ENCODE data around the gene CYYR1.

CYYR1 gene

GRCh38 chr21:26532208-26532607, 40.9 kb downstream of the CYYR1 start:
- no peaks in the 10 kb centered on the region for H3K4me1 Mint-ChIP-seq
- no peak for DNase-seq
- no peak overlapping the region for H3K27ac Mint-ChIP-seq
- no peaks in the 10 kb centered on the region for H3K9me3 Mint-ChIP-seq
- no peaks in the 10 kb centered on the region for H3K36me3 Mint-ChIP-seq
- CTCF ChIA-PET, result no interaction called here
- H3K27me3 Mint-ChIP-seq, result no peaks in the 10 kb centered on the region
- H3K4me3 Mint-ChIP-seq, result no peak overlapping the region

- Mint-ChIP-seq H3K9me3 (no peaks in the 10 kb centered on the region), H3K27ac (no peak overlapping the region), H3K27me3 (no peaks in the 10 kb centered on the region), H3K36me3 (no peaks in the 10 kb centered on the region), H3K4me3 (no peak overlapping the region), H3K4me1 (no peaks in the 10 kb centered on the region)
- no peak for DNase-seq
- CTCF ChIA-PET, result no interaction called here
Measured at GRCh38 chr21:26529526-26529925, 43.6 kb downstream of the CYYR1 start.

GRCh38 chr21:26528882-26529281, 44.2 kb downstream of the CYYR1 start:
- no peaks in the 10 kb centered on the region for H3K36me3 Mint-ChIP-seq
- no peaks in the 10 kb centered on the region for H3K4me1 Mint-ChIP-seq
- H3K27ac Mint-ChIP-seq, result no peak overlapping the region
- DNase-seq, result no peak
- H3K4me3 Mint-ChIP-seq, result no peak overlapping the region
- no peaks in the 10 kb centered on the region for H3K9me3 Mint-ChIP-seq
- H3K27me3 Mint-ChIP-seq, result no peaks in the 10 kb centered on the region
- CTCF ChIA-PET, result no interaction called here

GRCh38 chr21:26522704-26523103, 50.4 kb downstream of the CYYR1 start:
- no peak overlapping the region for H3K27ac Mint-ChIP-seq
- H3K4me3 Mint-ChIP-seq, result no peak overlapping the region
- no peak for DNase-seq
- H3K9me3 Mint-ChIP-seq, result peaks cover 2% of the 10 kb centered on the region
- H3K27me3 Mint-ChIP-seq, result no peaks in the 10 kb centered on the region
- H3K4me1 Mint-ChIP-seq, result no peaks in the 10 kb centered on the region
- CTCF ChIA-PET, result no interaction called here
- H3K36me3 Mint-ChIP-seq, result no peaks in the 10 kb centered on the region

- DNase-seq, result no peak
- no peaks in the 10 kb centered on the region for H3K4me1 Mint-ChIP-seq
- no peak overlapping the region for H3K27ac Mint-ChIP-seq
- no peak overlapping the region for H3K4me3 Mint-ChIP-seq
- H3K36me3 Mint-ChIP-seq, result no peaks in the 10 kb centered on the region
- no peaks in the 10 kb centered on the region for H3K27me3 Mint-ChIP-seq
- CTCF ChIA-PET, result no interaction called here
- peaks cover 2% of the 10 kb centered on the region for H3K9me3 Mint-ChIP-seq
Measured at GRCh38 chr21:26519142-26519541, 53.9 kb downstream of the CYYR1 start.

- no peaks in the 10 kb centered on the region for H3K4me1 Mint-ChIP-seq
- DNase-seq, result no peak
- no peak overlapping the region for H3K4me3 Mint-ChIP-seq
- H3K27me3 Mint-ChIP-seq, result no peaks in the 10 kb centered on the region
- no peaks in the 10 kb centered on the region for H3K9me3 Mint-ChIP-seq
- no peaks in the 10 kb centered on the region for H3K36me3 Mint-ChIP-seq
- CTCF ChIA-PET, result no interaction called here
- no peak overlapping the region for H3K27ac Mint-ChIP-seq
Measured at GRCh38 chr21:26515257-26515656, 57.8 kb downstream of the CYYR1 start.

GRCh38 chr21:26513212-26513611, 59.9 kb downstream of the CYYR1 start:
- Mint-ChIP-seq H3K36me3 (no peaks in the 10 kb centered on the region), H3K4me3 (no peak overlapping the region), H3K27ac (no peak overlapping the region), H3K4me1 (no peaks in the 10 kb centered on the region), H3K9me3 (no peaks in the 10 kb centered on the region), H3K27me3 (no peaks in the 10 kb centered on the region)
- CTCF ChIA-PET, result no interaction called here
- no peak for DNase-seq

- CTCF ChIA-PET, result no interaction called here
- no peaks in the 10 kb centered on the region for H3K36me3 Mint-ChIP-seq
- no peaks in the 10 kb centered on the region for H3K9me3 Mint-ChIP-seq
- H3K27ac Mint-ChIP-seq, result no peak overlapping the region
- no peak for DNase-seq
- no peaks in the 10 kb centered on the region for H3K27me3 Mint-ChIP-seq
- H3K4me3 Mint-ChIP-seq, result no peak overlapping the region
- H3K4me1 Mint-ChIP-seq, result no peaks in the 10 kb centered on the region
Measured at GRCh38 chr21:26512664-26513063, 60.4 kb downstream of the CYYR1 start.

GRCh38 chr21:26508903-26509302, 64.2 kb downstream of the CYYR1 start:
- no peak for DNase-seq
- no peaks in the 10 kb centered on the region for H3K9me3 Mint-ChIP-seq
- CTCF ChIA-PET, result no interaction called here
- no peak overlapping the region for H3K27ac Mint-ChIP-seq
- no peaks in the 10 kb centered on the region for H3K36me3 Mint-ChIP-seq
- no peaks in the 10 kb centered on the region for H3K4me1 Mint-ChIP-seq
- H3K27me3 Mint-ChIP-seq, result no peaks in the 10 kb centered on the region
- no peak overlapping the region for H3K4me3 Mint-ChIP-seq

GRCh38 chr21:26506956-26507355, 66.1 kb downstream of the CYYR1 start:
- no peak overlapping the region for H3K4me3 Mint-ChIP-seq

GRCh38 chr21:26505211-26505610, 67.9 kb downstream of the CYYR1 start:
- Mint-ChIP-seq H3K4me3 (no peak overlapping the region), H3K27ac (no peak overlapping the region), H3K9me3 (no peaks in the 10 kb centered on the region), H3K36me3 (no peaks in the 10 kb centered on the region), H3K27me3 (no peaks in the 10 kb centered on the region), H3K4me1 (no peaks in the 10 kb centered on the region)
- CTCF ChIA-PET, result interaction anchor here (0.6 kb wide), 1 partner anchor 507 kb away, joined by 3 read pairs; no protein-coding TSS in a partner anchor
- no peak for DNase-seq

More at GRCh38 chr21:26506956-26507355, 66.1 kb downstream of the CYYR1 start:
- Mint-ChIP-seq H3K27ac (no peak overlapping the region), H3K36me3 (no peaks in the 10 kb centered on the region), H3K27me3 (no peaks in the 10 kb centered on the region), H3K9me3 (no peaks in the 10 kb centered on the region), H3K4me1 (no peaks in the 10 kb centered on the region)
- DNase-seq, result no peak
- CTCF ChIA-PET, result no interaction called here

GRCh38 chr21:26503414-26503813, 69.7 kb downstream of the CYYR1 start:
- Mint-ChIP-seq H3K27ac (no peak overlapping the region), H3K4me1 (no peaks in the 10 kb centered on the region), H3K9me3 (peaks cover 3% of the 10 kb centered on the region), H3K36me3 (no peaks in the 10 kb centered on the region), H3K4me3 (no peak overlapping the region), H3K27me3 (no peaks in the 10 kb centered on the region)
- no peak for DNase-seq
- CTCF ChIA-PET, result no interaction called here

GRCh38 chr21:26501495-26502021, 71.5 kb downstream of the CYYR1 start:
- Mint-ChIP-seq H3K9me3 (peaks cover 3% of the 10 kb centered on the region), H3K27me3 (no peaks in the 10 kb centered on the region), H3K4me3 (no peak overlapping the region), H3K27ac (no peak overlapping the region), H3K36me3 (no peaks in the 10 kb centered on the region), H3K4me1 (no peaks in the 10 kb centered on the region)
- DNase-seq, result no peak
- CTCF ChIA-PET, result no interaction called here

GRCh38 chr21:26499495-26499894, 73.6 kb downstream of the CYYR1 start:
- no peaks in the 10 kb centered on the region for H3K36me3 Mint-ChIP-seq
- H3K27me3 Mint-ChIP-seq, result no peaks in the 10 kb centered on the region
- no peak overlapping the region for H3K4me3 Mint-ChIP-seq
- DNase-seq, result no peak
- peaks cover 5% of the 10 kb centered on the region for H3K9me3 Mint-ChIP-seq
- no peak overlapping the region for H3K27ac Mint-ChIP-seq
- CTCF ChIA-PET, result no interaction called here
- H3K4me1 Mint-ChIP-seq, result no peaks in the 10 kb centered on the region

- Mint-ChIP-seq H3K9me3 (peaks cover 5% of the 10 kb centered on the region), H3K27ac (no peak overlapping the region), H3K4me3 (no peak overlapping the region), H3K36me3 (no peaks in the 10 kb centered on the region), H3K4me1 (no peaks in the 10 kb centered on the region), H3K27me3 (no peaks in the 10 kb centered on the region)
- CTCF ChIA-PET, result no interaction called here
- no peak for DNase-seq
Measured at GRCh38 chr21:26495283-26495849, 77.7 kb downstream of the CYYR1 start.

- H3K4me3 Mint-ChIP-seq, result no peak overlapping the region
- no peaks in the 10 kb centered on the region for H3K27me3 Mint-ChIP-seq
- H3K36me3 Mint-ChIP-seq, result no peaks in the 10 kb centered on the region
- CTCF ChIA-PET, result no interaction called here
- peaks cover 2% of the 10 kb centered on the region for H3K9me3 Mint-ChIP-seq
- H3K4me1 Mint-ChIP-seq, result no peaks in the 10 kb centered on the region
- DNase-seq, result no peak
- no peak overlapping the region for H3K27ac Mint-ChIP-seq
Measured at GRCh38 chr21:26491663-26492062, 81.4 kb downstream of the CYYR1 start.

Measured in activated naive CD4-positive, alpha-beta T cell treated with anti-CD3 and anti-CD28 coated beads, Interleukin-2, amount 10 ng/mL, durations not matched to agents 7 days and 5 days (primary cell).